ENCODE results near the gene KCNJ3.

The KCNJ3 gene

GRCh38 chr2:154713675-154714074 is 15.2 kb downstream of the KCNJ3 start:
- Histone ChIP-seq H3K9me3 (ENCODE audit: insufficient read depth, low read length, severe bottlenecking) (no peaks in the 10 kb centered on the region), H4K20me1 (ENCODE audit: insufficient read depth, low read length) (no peaks in the 10 kb centered on the region), H2AFZ (ENCODE audit: low read depth, low read length) (no peak overlapping the region), H3K27ac (ENCODE audit: low read length) (no peak overlapping the region), H3K4me3 (ENCODE audit: low read depth in 1 of 2, low read length in 2 of 2) (no peak overlapping the region), H3K79me2 (ENCODE audit: insufficient read depth, low read length) (no peaks in the 10 kb centered on the region), H3K4me2 (ENCODE audit: insufficient read depth, low read length) (no peak overlapping the region), H3K36me3 (ENCODE audit: insufficient read depth, low read length) (no peaks in the 10 kb centered on the region), H3K4me1 (ENCODE audit: insufficient read depth, low read length) (no peaks in the 10 kb centered on the region), H3K9ac (ENCODE audit: low read depth, low read length) (no peak overlapping the region), H3K27me3 (ENCODE audit: insufficient read depth, low read length, poor library complexity) (no peaks in the 10 kb centered on the region)
- no peak for DNase-seq
- no peak for ATAC-seq (ENCODE audit: insufficient read depth, low read depth)
- TF ChIP-seq EZH2 (IDR thresholded peaks at IDR 0.05; ENCODE audit: borderline replicate concordance, low read depth, low read length, severe bottlenecking) = no peak
- TF ChIP-seq CTCF (IDR thresholded peaks at IDR 0.05; ENCODE audit: borderline replicate concordance, extremely low read depth, low read length, poor library complexity, severe bottlenecking) = no peak

GRCh38 chr2:154720651-154721050 is 22.2 kb downstream of the KCNJ3 start:
- Histone ChIP-seq H3K9ac (ENCODE audit: low read depth, low read length) (no peak overlapping the region), H3K4me2 (ENCODE audit: insufficient read depth, low read length) (no peak overlapping the region), H3K79me2 (ENCODE audit: insufficient read depth, low read length) (no peaks in the 10 kb centered on the region), H3K9me3 (ENCODE audit: insufficient read depth, low read length, severe bottlenecking) (no peaks in the 10 kb centered on the region), H4K20me1 (ENCODE audit: insufficient read depth, low read length) (no peaks in the 10 kb centered on the region), H3K27me3 (ENCODE audit: insufficient read depth, low read length, poor library complexity) (no peaks in the 10 kb centered on the region), H3K27ac (ENCODE audit: low read length) (no peak overlapping the region), H3K36me3 (ENCODE audit: insufficient read depth, low read length) (no peaks in the 10 kb centered on the region), H3K4me1 (ENCODE audit: insufficient read depth, low read length) (no peaks in the 10 kb centered on the region), H3K4me3 (ENCODE audit: low read depth in 1 of 2, low read length in 2 of 2) (no peak overlapping the region), H2AFZ (ENCODE audit: low read depth, low read length) (no peak overlapping the region)
- TF ChIP-seq EZH2 (IDR thresholded peaks at IDR 0.05; ENCODE audit: borderline replicate concordance, low read depth, low read length, severe bottlenecking) (no peak), CTCF (IDR thresholded peaks at IDR 0.05; ENCODE audit: borderline replicate concordance, extremely low read depth, low read length, poor library complexity, severe bottlenecking) (no peak)
- ATAC-seq (ENCODE audit: insufficient read depth, low read depth) (no peak), DNase-seq (no peak)

- Histone ChIP-seq H3K4me2 (ENCODE audit: insufficient read depth, low read length) (no peak overlapping the region), H2AFZ (ENCODE audit: low read depth, low read length) (no peak overlapping the region), H3K27me3 (ENCODE audit: insufficient read depth, low read length, poor library complexity) (no peaks in the 10 kb centered on the region), H3K79me2 (ENCODE audit: insufficient read depth, low read length) (no peaks in the 10 kb centered on the region), H4K20me1 (ENCODE audit: insufficient read depth, low read length) (no peaks in the 10 kb centered on the region), H3K9me3 (ENCODE audit: insufficient read depth, low read length, severe bottlenecking) (no peaks in the 10 kb centered on the region), H3K4me3 (ENCODE audit: low read depth in 1 of 2, low read length in 2 of 2) (no peak overlapping the region), H3K4me1 (ENCODE audit: insufficient read depth, low read length) (no peaks in the 10 kb centered on the region), H3K36me3 (ENCODE audit: insufficient read depth, low read length) (no peaks in the 10 kb centered on the region), H3K9ac (ENCODE audit: low read depth, low read length) (no peak overlapping the region), H3K27ac (ENCODE audit: low read length) (no peak overlapping the region)
- TF ChIP-seq EZH2 (IDR thresholded peaks at IDR 0.05; ENCODE audit: borderline replicate concordance, low read depth, low read length, severe bottlenecking) (no peak), CTCF (IDR thresholded peaks at IDR 0.05; ENCODE audit: borderline replicate concordance, extremely low read depth, low read length, poor library complexity, severe bottlenecking) (no peak)
- ATAC-seq (ENCODE audit: insufficient read depth, low read depth) = no peak
- DNase-seq = no peak
These were observed 25.8 kb downstream of the KCNJ3 start for GRCh38 chr2:154724194-154724797.
